OCI-LY1 (cell line): ENCODE data around the gene TCP1.
"Not testable (repeated sequence)": the region's sequence is repeated elsewhere in the genome, so short reads cannot be mapped to it uniquely, and the experiment has no call there.

Experiments used
- H2AFZ ChIP-seq: fragments of 200-600 bp; sonication (generic), shearing (Covaris generic); 2 replicates; pipeline ENCODE4 v1.6.0; 2014; ENCODE audit warnings: antibody characterized with exemption, mild to moderate bottlenecking, low read length
- H3F3A ChIP-seq: fragments of 200-600 bp; sonication (generic), shearing (Covaris generic); 2 replicates; pipeline ENCODE4 v1.6.0; 2014; ENCODE audit warnings: mild to moderate bottlenecking, antibody characterized with exemption, low read length, moderate library complexity; ENCODE audit not compliant: insufficient read depth
- H3K27ac ChIP-seq: fragments of 200-600 bp; sonication (generic); 2 replicates; pipeline ENCODE4 v1.5.1; 2014; ENCODE audit warnings: low read length, mixed run types, mild to moderate bottlenecking, low read depth; ENCODE audit not compliant: poor library complexity, severe bottlenecking
- H3K27me3 ChIP-seq: fragments of 200-600 bp; sonication (generic); 2 replicates; pipeline ENCODE4 v1.6.0; 2014; ENCODE audit warnings: antibody characterized with exemption, mild to moderate bottlenecking, low read length, moderate library complexity; ENCODE audit not compliant: insufficient read depth
- H3K36me3 ChIP-seq: fragments of 200-600 bp; sonication (generic); 2 replicates; pipeline ENCODE4 v1.6.1; 2014; ENCODE audit warnings: mild to moderate bottlenecking, antibody characterized with exemption, low read length, moderate library complexity, mixed read lengths; ENCODE audit not compliant: insufficient read depth
- H3K4me1 ChIP-seq: fragments of 200-600 bp; sonication (generic); 2 replicates; pipeline ENCODE4 v1.5.1; 2014; ENCODE audit warnings: mild to moderate bottlenecking, low read length, moderate library complexity; ENCODE audit not compliant: insufficient read depth, severe bottlenecking
- H3K4me2 ChIP-seq: fragments of 200-600 bp; sonication (generic), shearing (Covaris generic); 2 replicates; pipeline ENCODE4 v1.6.1; 2014; ENCODE audit warnings: low read length
- H3K4me3 ChIP-seq: fragments of 200-600 bp; sonication (generic); 2 replicates; pipeline ENCODE4 v1.5.1; 2014; ENCODE audit warnings: low read length, low read depth, mild to moderate bottlenecking, mixed read lengths; ENCODE audit not compliant: poor library complexity, severe bottlenecking
- H3K79me2 ChIP-seq: fragments of 200-600 bp; shearing (Covaris generic); 2 replicates; pipeline ENCODE4 v1.6.1; 2016; ENCODE audit warnings: mixed run types, low read length, mixed read lengths; ENCODE audit not compliant: insufficient read depth
- H3K9ac ChIP-seq: fragments of 200-600 bp; sonication (generic), shearing (Covaris generic); 2 replicates; pipeline ENCODE4 v1.6.1; 2014; ENCODE audit warnings: mild to moderate bottlenecking, low read length, mixed read lengths
- H3K9me2 ChIP-seq: fragments of 200-600 bp; sonication (generic), shearing (Covaris generic); 2 replicates; pipeline ENCODE4 v1.6.1; 2014; ENCODE audit warnings: low read depth, mild to moderate bottlenecking, low read length, mixed read lengths
- H3K9me3 ChIP-seq: fragments of 200-600 bp; shearing (Covaris generic); 2 replicates; pipeline ENCODE4 v1.6.1; 2014; ENCODE audit warnings: low read length, mixed read lengths
- H4K20me1 ChIP-seq: fragments of 200-600 bp; sonication (generic), shearing (Covaris generic); 2 replicates; pipeline ENCODE4 v1.6.0; 2016; ENCODE audit warnings: mild to moderate bottlenecking, low read length; ENCODE audit not compliant: insufficient read depth
- CTCF ChIP-seq: fragments of 200-600 bp; sonication (generic), shearing (Covaris generic); IDR thresholded peaks from 2 replicates; pipeline ENCODE4 v1.5.1; 2017; ENCODE audit warnings: mild to moderate bottlenecking, antibody characterized with exemption, low read length, moderate library complexity, mixed read lengths
- EZH2 ChIP-seq: fragments of 200-600 bp; sonication (generic), shearing (Covaris generic); IDR thresholded peaks from 2 replicates; pipeline ENCODE4 v1.8.0; 2017; ENCODE audit warnings: borderline replicate concordance, mixed run types, mild to moderate bottlenecking, antibody characterized with exemption, low read length, moderate library complexity, mixed read lengths

Gene TCP1

GRCh38 chr6:159753081-159753872 is 36.1 kb downstream of the TCP1 start:
- Histone ChIP-seq H3K27ac (no peak overlapping the region), H3K27me3 (no peaks in the 10 kb centered on the region), H3K36me3 (peaks cover 97% of the 10 kb centered on the region), H3K79me2 (no peaks in the 10 kb centered on the region), H3K9me2 (no peaks in the 10 kb centered on the region), H3K4me2 (no peak overlapping the region), H3K4me3 (no peak overlapping the region), H2AFZ (no peak overlapping the region), H4K20me1 (no peaks in the 10 kb centered on the region; the same call in 1 of the 2 replicates), H3K9ac (no peak overlapping the region), H3K9me3 (no peaks in the 10 kb centered on the region), H3K4me1 (no peaks in the 10 kb centered on the region), H3F3A (no peaks in the 10 kb centered on the region)
- TF ChIP-seq EZH2 (no peak), CTCF (no peak)

- no peaks in the 10 kb centered on the region for H3K4me1 ChIP-seq
- no peaks in the 10 kb centered on the region; the same call in 1 of the 2 replicates for H4K20me1 ChIP-seq
- no peaks in the 10 kb centered on the region for H3K9me2 ChIP-seq
- no peak overlapping the region for H2AFZ ChIP-seq
- H3K4me2 ChIP-seq, result no peak overlapping the region
- no peak overlapping the region for H3K4me3 ChIP-seq
- H3K79me2 ChIP-seq, result no peaks in the 10 kb centered on the region
- no peaks in the 10 kb centered on the region for H3K27me3 ChIP-seq
- no peaks in the 10 kb centered on the region for H3K9me3 ChIP-seq
- no peak overlapping the region for H3K27ac ChIP-seq
- H3F3A ChIP-seq, result no peaks in the 10 kb centered on the region
- H3K36me3 ChIP-seq, result peaks cover 96% of the 10 kb centered on the region
- TF ChIP-seq EZH2, result no peak
- no peak for TF ChIP-seq CTCF
- H3K9ac ChIP-seq, result no peak overlapping the region
Measured at GRCh38 chr6:159751448-159751847, 38.0 kb downstream of the TCP1 start.

- peaks cover 98% of the 10 kb centered on the region for H3K36me3 ChIP-seq
- not testable (repeated sequence) for H3K79me2 ChIP-seq, H3F3A ChIP-seq
Measured at GRCh38 chr6:159748127-159748526, 41.3 kb downstream of the TCP1 start.

GRCh38 chr6:159746759-159747158 is 42.6 kb downstream of the TCP1 start:
- Histone ChIP-seq H3K9me3 (no peaks in the 10 kb centered on the region), H3K79me2 (no peaks in the 10 kb centered on the region), H3K9ac (no peak overlapping the region), H3K4me3 (no peak overlapping the region), H3K27me3 (no peaks in the 10 kb centered on the region), H3K4me1 (no peaks in the 10 kb centered on the region), H3K27ac (no peak overlapping the region), H3K4me2 (no peak overlapping the region), H4K20me1 (no peaks in the 10 kb centered on the region), H3F3A (no peaks in the 10 kb centered on the region), H3K36me3 (peaks cover 98% of the 10 kb centered on the region), H3K9me2 (no peaks in the 10 kb centered on the region), H2AFZ (no peak overlapping the region)
- TF ChIP-seq CTCF, result no peak
- TF ChIP-seq EZH2, result no peak

More at GRCh38 chr6:159748127-159748526, 41.3 kb downstream of the TCP1 start:
- not testable (repeated sequence) for H3K9me2 ChIP-seq, H4K20me1 ChIP-seq, H3K4me3 ChIP-seq, H3K27me3 ChIP-seq, H3K4me2 ChIP-seq, H3K9ac ChIP-seq, H3K9me3 ChIP-seq, H3K27ac ChIP-seq, H2AFZ ChIP-seq, H3K4me1 ChIP-seq
